ENCODE data around the gene MGAT4C.
"Not testable (repeated sequence)": the region's sequence is repeated elsewhere in the genome, so short reads cannot be mapped to it uniquely, and the experiment has no call there.

MGAT4C gene

GRCh38 chr12:86256163-86256562 is at the start of gene MGAT4C:
TSS of gene MGAT4C (minus strand) at chr12:86256391.
- FAIRE-seq, result no peak

GRCh38 chr12:86296396-86296795 is 40.2 kb upstream of the MGAT4C start:
- FAIRE-seq, result not testable (repeated sequence)

More at GRCh38 chr12:86256163-86256562, at the start of gene MGAT4C:
- DNase-seq (ENCODE audit: insufficient read length, low spot score), result no peak

DNA sequence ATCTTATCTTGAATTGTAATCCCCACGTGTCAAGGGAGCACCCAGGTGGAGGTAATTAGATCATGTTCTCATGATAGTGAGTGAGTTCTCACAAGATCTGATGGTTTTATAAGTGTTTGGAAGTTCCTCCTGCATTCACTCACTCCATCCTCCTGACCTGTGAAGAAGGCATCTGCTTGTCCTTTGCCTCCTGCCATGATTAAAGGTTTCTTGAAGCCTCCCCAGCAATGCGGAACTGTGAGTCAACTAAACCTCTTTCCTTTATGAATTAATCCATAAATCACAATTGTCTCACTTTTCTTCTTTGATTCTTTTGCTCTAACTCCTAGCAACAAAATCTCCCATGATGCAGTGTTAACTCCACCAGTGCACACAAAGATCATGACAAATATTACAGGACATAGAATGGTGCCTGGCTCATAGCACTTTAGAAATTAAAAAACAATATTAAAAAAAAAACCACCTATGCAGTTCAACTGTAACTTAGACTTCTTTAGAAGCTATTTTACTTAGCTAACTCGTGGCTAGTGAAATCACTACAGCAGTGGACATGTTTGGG is 37.6 kb upstream of the MGAT4C start:
- FAIRE-seq, result no peak

More at GRCh38 chr12:86296396-86296795, 40.2 kb upstream of the MGAT4C start:
- not testable (repeated sequence) for DNase-seq (ENCODE audit: insufficient read length, low spot score)

DNA sequence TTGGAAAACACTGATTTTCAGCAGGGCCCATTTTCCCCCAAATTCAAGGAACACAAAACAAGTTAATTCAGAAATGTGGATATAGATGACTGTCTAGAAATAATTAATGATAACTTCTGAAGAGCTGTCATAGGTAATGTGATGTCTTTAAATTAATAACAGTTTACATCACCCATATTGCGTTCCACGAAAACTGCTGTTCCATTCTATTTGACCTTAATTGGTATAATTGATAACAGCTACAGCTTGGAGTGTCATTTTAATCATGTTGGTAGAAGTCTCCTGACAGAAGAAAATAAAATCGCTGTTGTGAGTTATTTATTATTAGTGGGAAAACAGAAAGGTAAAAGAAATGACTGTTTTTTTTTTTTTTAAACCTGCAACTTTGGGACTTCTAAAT is 36.3 kb upstream of the MGAT4C start:
- DNase-seq (ENCODE audit: insufficient read length, low spot score) (no peak), FAIRE-seq (no peak)

More for the DNA sequence above, 37.6 kb upstream of the MGAT4C start:
- DNase-seq (ENCODE audit: insufficient read length, low spot score), result no peak

DNA sequence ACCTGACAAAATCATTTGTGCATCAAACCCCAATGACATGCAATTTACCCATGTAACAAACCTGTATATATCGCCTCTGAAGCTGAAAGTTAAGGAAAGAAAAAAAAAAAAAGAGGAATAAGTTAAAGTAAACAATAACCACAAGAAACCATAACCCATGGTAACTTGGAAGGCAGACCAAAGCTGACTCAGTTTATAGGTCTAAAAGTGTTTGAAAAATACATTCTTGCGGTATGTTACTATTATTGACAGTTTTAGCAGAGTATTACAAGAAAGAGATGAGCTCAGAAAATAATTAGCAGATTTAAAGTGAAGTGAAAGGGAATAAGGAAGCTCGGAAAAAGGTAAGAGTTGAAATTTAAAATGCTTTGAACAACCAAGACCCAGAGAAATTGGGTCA is 34.4 kb upstream of the MGAT4C start:
- FAIRE-seq (no peak), DNase-seq (ENCODE audit: insufficient read length, low spot score) (no peak)

DNA sequence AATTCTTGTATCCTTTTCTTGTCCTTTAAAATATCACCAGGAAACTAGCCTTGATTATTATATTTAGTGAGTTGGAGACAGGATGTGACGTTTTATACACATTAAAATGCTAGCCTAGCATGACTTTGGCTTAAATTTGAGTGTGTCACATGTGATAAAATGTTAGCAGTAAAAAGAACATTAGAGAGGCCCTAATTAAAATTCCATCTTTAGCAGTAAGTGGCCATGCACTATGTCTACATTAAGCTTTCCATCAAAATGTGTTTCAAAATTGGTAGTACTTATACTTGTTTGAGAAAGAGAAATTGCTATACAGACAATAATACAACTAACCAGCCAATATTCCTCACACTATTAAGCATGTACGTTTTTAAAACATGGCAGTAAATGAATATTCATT is 29.9 kb upstream of the MGAT4C start:
- FAIRE-seq (no peak), DNase-seq (ENCODE audit: insufficient read length, low spot score) (no peak)

DNA sequence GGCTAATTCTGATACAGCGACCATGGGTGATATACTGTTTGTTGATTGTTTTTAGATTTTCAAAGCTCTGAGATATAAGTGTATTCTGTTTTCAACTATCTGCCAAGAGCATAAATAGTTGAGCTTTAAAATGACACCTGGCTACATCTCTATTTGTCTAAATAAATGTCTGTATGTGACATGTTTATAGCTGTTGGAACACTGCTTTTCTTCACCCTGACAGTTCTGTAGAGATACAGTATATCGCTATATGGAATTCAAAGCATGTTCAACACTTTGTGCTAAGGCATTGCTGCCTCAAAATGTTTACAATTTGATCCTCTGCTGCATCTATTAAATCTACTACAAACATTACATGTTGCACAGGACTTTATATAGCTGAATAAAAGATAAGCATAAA is 27.4 kb upstream of the MGAT4C start:
- FAIRE-seq (no peak), DNase-seq (ENCODE audit: insufficient read length, low spot score) (no peak)

DNA sequence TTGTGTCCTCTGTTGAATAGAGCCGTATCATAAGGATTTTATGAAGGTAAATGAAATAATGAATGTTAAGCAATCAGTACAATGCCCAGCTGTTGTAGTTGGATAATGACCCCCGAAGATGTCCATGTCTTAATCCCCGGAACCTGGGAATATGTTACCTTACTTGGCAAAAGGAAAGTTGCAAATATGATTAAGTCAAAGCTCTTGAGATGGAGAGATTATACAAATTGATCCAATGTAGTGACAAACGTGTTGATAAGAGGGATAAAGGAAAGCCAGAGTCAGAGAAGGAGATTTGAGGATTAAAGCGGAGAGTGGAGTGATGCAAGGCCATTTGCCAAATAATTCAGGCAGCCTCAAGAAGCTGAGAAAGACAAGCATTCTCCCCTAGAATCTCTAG is 19.2 kb upstream of the MGAT4C start:
- DNase-seq (ENCODE audit: insufficient read length, low spot score) (no peak), FAIRE-seq (no peak)

DNA sequence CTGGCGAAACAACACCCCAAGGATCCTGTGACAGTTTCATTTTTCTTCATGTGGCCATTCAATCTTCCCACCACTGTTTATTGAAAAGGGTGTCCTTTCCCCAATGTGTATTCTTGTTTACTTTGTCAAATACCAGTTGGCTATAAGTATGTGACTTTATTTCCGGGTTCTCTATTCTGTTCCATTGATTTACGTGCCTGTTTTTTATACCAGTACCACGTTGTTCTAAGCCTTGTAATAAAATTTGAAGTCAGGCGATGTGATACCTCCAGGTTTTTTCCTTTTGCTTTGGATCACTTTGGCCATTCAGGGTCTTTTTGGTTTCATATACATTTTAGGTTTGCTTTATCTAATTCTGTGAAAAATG is 9.1 kb upstream of the MGAT4C start:
- FAIRE-seq (no peak), DNase-seq (ENCODE audit: insufficient read length, low spot score) (no peak)

DNA sequence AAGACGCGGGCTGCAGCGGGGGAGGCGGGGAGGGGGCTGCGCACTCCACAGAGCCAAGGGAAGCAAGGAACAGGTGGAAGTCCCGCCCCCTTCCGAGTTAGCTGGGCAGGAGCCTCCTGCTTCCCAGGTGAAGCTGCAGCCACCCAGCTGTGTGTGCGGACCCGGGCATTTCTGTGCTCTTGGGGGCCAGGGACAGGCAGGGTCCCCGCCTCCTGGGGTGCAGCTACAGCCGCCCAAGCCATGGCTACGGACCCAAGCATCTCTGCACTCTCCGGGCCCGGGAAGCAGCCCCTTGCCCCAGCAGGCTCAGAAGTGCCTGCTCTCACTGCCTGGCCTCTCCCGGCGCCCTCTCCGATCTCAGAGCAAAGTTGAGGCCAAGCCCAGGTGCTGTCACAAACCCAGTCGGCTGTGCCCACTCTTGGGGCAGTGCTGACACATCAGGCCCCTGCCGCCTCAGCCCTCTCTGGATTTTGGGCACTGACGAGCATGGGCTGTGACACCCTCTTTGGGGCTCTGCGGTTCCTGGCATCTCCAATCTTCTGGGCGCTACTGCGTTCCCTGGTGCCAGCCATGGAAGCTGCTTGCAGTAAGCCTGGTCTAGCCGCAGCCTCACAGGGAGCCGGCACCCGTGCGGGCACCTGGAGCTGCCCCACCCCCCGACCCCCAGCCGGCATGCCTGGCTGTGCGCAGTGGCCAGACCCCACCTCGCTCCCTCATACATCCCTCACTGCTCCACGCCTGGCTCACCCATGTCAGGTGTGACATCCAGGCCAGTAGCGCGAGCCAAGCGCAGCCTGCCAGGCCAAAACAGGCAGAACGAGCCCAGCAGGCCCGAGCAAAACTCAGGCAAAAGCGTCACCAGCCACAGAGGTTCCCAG is 8.5 kb upstream of the MGAT4C start:
- no peak for FAIRE-seq
- DNase-seq (ENCODE audit: insufficient read length, low spot score), result no peak

- FAIRE-seq (no peak), DNase-seq (ENCODE audit: insufficient read length, low spot score) (no peak)
These were observed 5.4 kb upstream of the MGAT4C start for GRCh38 chr12:86261578-86261977.

DNA sequence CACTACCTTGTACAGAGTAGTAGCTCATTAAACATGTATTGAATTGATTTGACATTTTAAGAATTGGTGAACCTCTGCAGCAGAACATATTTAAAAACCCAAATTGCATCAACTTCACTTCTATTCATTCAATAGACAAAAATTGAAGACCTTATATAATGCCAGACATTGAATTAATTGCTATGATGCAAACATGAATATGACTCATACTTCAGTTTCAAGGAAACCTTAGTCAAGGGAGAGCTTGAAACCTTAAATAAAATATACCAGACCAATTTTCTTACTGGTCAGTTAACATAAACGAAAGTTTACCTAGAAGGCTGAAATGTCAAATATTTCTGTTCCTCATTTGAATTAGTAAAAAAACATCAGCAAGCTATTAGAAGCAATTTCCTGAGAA is 5.0 kb upstream of the MGAT4C start:
- DNase-seq (ENCODE audit: insufficient read length, low spot score) (peak; percentile 3), FAIRE-seq (no peak)

DNA sequence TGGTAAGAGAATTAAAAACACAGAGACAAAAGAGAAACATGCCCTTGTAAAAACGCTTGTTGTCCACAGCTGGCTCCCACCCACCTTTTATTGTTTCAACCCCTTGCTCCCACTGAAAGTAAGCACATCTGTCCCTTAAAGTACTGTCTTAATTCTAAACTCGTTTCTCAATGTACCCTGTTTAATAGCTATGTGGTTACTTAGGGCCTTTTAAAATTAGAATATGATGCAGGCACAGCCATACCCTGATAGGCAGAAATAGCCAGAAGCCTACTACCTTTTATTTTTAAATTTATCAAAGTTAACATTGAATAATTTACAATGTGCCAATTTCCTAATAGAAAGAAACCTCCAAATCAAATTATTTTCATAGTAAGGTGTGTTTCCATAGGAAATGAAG is 4.0 kb upstream of the MGAT4C start:
- DNase-seq (ENCODE audit: insufficient read length, low spot score) (no peak), FAIRE-seq (no peak)

GRCh38 chr12:86257134-86257533 is 943 bp upstream of the MGAT4C start:
- DNase-seq (ENCODE audit: insufficient read length, low spot score) (no peak), FAIRE-seq (no peak)

GRCh38 chr12:86254399-86255107 is 1.6 kb downstream of the MGAT4C start:
- FAIRE-seq, result no peak
- DNase-seq (ENCODE audit: insufficient read length, low spot score), result no peak

DNA sequence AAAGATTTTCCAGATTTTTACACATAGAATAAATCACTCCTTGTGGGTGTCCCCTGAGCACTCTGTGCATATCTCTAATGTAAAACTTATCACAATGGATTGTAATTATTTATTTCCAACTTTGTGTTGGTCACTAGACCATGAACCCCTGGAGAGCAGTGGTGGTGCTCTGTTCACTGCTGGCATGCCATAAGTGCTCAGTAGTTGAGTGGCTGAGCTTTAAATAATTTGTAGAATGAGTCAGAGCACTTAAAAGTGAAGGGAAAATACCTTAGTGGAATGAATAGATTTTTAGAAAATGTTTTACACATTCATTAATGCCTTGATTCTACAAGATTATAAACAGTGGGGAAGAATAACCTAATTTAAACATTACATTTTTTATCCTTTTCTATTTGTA is 6.3 kb downstream of the MGAT4C start:
- DNase-seq (ENCODE audit: insufficient read length, low spot score) (no peak), FAIRE-seq (no peak)

DNA sequence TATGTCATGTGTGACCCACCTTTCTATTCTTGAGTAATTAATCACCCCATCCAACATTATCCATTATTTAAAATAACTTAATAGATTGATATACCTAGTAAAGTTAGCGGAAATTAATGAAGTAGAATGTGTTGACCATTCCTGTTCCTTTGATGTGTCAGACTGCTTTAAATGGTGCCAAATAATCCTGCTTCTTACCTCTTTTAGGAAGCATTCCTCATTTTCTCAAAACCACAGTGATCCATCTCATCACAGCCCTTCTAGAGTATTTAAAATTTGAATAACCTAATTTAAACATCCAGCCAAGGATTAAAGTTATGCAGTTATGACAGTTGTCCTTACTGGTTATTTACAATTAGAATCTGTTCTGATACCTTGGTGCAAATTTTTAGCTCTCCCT is 6.9 kb downstream of the MGAT4C start:
- no peak for FAIRE-seq
- no peak for DNase-seq (ENCODE audit: insufficient read length, low spot score)

DNA sequence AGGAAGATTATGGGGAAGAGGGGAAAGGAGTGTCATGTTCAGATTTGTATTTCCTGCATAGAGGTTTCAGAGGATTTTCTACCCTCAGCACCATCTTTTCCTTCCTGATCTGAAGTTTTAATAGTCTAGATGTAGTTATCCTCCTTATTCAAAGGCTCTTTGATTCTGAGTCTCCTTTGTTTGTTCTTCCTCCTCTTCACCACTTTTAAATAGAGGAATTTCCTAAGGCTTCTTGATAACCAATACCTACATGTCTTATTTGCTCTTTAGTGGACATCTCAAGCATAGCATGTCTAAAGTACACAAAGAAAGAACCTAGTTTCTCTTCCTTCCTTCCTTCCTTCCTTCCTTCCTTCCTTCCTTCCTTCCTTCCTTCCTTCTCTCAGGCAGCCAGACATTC is 8.3 kb downstream of the MGAT4C start:
- no peak for FAIRE-seq
- DNase-seq (ENCODE audit: insufficient read length, low spot score), result no peak

- DNase-seq (ENCODE audit: insufficient read length, low spot score) (no peak), FAIRE-seq (no peak)
These were observed 14.6 kb downstream of the MGAT4C start for GRCh38 chr12:86241600-86241999.

GRCh38 chr12:86234316-86234855 is 21.8 kb downstream of the MGAT4C start:
- FAIRE-seq, result no peak
- no peak for DNase-seq (ENCODE audit: insufficient read length, low spot score)

DNA sequence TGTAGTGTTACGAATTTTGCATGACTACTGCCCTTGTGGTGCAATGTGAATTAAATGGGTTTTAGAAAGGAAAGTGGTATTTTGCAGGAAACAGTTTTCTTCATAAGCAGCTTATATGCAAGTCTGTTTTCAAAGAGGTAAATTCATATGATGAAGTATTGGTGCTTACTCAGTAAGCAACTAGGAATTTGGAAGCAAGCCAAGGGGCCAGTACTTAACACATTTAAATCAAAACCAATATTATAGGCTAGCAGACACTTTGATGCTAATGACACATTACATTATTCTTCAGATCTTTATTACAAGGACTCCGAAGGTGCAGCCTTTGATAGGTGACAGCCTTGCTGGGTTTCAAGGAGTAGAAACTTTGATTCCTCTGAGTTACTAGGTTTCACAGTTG is 23.1 kb downstream of the MGAT4C start:
- DNase-seq (ENCODE audit: insufficient read length, low spot score), result no peak
- no peak for FAIRE-seq

Measured in HTR-8/SVneo (cell line).